AG04450 (cell line): Measurements from ENCODE around the gene IFIT3. TPM values are rescaled to one million over a fixed set of nuclear protein-coding genes. Genes with fewer than 3 reads are reported as not detected.

Source experiments
- CTCF ChIA-PET: fragments of 300-600, 350-600 bp; formaldehyde crosslinking; extraction: SDS; loops from one replicate; lab custom pipeline; 2022; ENCODE audit warnings: antibody characterized with exemption, inconsistent platforms; lab: Charles Lee
- POLR2A ChIA-PET: fragments of 350-600 bp; formaldehyde crosslinking; extraction: SDS; loops from one replicate; lab custom pipeline; 2021; ENCODE audit warnings: antibody characterized with exemption, inconsistent platforms; lab: Yijun Ruan, JAX
- DNase-seq: peaks from one replicate; pipeline ENCODE4 v3.0.0-alpha.2; 2011; ENCODE audit warnings: low read depth, low spot score
- H3K27ac ChIP-seq: one replicate; pipeline ENCODE4 v1.5.1; 2012; ENCODE audit warnings: low read depth, low read length, control low read depth
- H3K27me3 ChIP-seq: one replicate; pipeline ENCODE4 v1.6.0; 2012; ENCODE audit warnings: low read length; ENCODE audit not compliant: control insufficient read depth, insufficient read depth
- H3K4me3 ChIP-seq: 2 replicates; pipeline ENCODE4 v1.5.1; 2011; ENCODE audit warnings: mild to moderate bottlenecking, low read depth, low read length, control low read depth
- H3K9me3 ChIP-seq: 2 replicates; pipeline ENCODE4 v1.5.1; 2012; ENCODE audit warnings: low read length; ENCODE audit not compliant: control insufficient read depth, insufficient read depth
- polyA plus RNA-seq: library from polyadenylated mRNA; depleted of rRNA; stranded (reverse); fragments of >200 nt; gene quantifications from 2 replicates; pipeline ENCODE4 v1.2.3, GENCODE V29; 2011
- TF ChIP-seq, protein P1 (sequence below): IDR thresholded peaks from 2 replicates; pipeline ENCODE4 v1.5.1; 2011; ENCODE audit warnings: low read depth, low read length, control low read depth, inconsistent platforms

Gene IFIT3
- polyA plus RNA-seq, 1 experiment = 8.7 TPM

DNA sequence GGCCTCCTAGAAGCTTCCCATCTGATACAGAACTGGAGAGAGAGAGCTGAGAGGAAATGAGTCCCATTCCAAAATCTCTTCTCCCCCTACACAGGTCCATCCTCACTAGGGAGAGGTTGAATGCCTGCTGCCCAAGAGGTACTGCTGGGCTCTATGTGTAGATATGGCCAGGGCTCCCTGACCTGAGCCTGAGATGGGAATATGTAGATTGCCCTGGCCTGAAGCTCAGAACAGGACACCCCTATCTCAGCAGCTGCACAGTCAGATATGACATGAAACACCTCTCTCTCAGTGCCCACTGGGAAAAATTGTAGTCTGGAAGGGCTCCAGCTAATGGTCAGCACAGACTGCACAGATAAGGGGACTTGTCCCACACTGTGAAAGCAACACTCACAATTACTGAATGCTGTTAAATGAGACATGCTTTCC is 46.9 kb downstream of the IFIT3 start:
- no peaks in the 10 kb centered on the region for H3K27me3 ChIP-seq
- H3K4me3 ChIP-seq = no peak overlapping the region
- H3K27ac ChIP-seq = peak overlapping the region; percentile 77
- POLR2A ChIA-PET = interaction anchor here (1.1 to 1.3 kb wide), 3 partner anchors 18 to 92 kb away, joined by 3 to 9 read pairs (median 4); partner anchors contain the start of gene IFIT1
- TF ChIP-seq, protein P1, sequence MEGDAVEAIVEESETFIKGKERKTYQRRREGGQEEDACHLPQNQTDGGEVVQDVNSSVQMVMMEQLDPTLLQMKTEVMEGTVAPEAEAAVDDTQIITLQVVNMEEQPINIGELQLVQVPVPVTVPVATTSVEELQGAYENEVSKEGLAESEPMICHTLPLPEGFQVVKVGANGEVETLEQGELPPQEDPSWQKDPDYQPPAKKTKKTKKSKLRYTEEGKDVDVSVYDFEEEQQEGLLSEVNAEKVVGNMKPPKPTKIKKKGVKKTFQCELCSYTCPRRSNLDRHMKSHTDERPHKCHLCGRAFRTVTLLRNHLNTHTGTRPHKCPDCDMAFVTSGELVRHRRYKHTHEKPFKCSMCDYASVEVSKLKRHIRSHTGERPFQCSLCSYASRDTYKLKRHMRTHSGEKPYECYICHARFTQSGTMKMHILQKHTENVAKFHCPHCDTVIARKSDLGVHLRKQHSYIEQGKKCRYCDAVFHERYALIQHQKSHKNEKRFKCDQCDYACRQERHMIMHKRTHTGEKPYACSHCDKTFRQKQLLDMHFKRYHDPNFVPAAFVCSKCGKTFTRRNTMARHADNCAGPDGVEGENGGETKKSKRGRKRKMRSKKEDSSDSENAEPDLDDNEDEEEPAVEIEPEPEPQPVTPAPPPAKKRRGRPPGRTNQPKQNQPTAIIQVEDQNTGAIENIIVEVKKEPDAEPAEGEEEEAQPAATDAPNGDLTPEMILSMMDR = no peak
- H3K9me3 ChIP-seq = no peaks in the 10 kb centered on the region
- DNase-seq = no peak
- CTCF ChIA-PET = interaction anchor here (0.9 kb wide), 1 partner anchor 12 kb away, joined by 3 read pairs; no protein-coding TSS in a partner anchor

DNA sequence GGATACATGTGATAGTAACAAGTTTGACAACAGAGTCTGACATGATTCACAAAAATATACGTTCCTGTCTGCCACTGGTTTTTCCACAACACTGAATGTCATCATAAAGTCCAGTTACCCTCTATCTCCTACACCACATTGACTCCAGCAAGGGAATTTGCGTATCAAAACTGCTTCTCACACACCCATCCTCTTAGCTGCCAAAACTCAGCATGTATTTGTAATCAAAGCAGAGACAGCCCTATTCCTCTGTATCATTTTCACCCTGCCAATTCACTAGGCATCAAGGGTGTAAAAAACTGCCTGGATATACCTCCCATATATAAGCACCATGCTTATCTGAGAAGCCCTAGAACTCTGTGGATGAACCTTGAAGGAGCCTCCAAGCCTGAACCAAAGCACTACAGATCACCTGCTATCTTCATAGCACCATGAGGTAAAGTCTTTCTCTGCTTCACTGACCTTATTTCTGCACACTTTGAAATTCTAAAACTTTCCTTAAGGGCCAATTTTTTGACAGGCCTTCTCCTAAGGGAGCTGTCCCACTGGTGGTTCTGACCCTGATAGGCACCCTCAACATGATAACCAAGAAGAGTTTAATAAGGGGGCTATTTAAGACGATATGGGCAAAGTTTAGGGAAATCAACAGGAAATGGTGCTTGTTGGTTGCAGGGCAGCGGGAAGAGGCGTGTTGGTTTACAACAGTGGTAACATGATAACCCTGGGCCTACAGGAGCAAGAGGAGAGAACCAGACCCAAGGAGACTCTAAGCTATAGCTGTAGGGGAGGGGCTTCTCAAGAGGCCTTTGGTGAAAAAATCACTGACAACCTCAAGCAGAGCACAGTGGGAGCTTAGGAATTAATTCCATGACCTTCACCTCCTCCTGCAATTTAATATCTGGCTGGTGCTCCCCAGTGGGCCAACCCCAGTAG is 50.2 kb downstream of the IFIT3 start, which contains the start of gene IFIT1B:
IFIT1B (plus strand) TSS at position 352 of the 933 bp plus-strand sequence; CDS start at position 432, 80 bp downstream.
- Histone ChIP-seq H3K9me3 (no peaks in the 10 kb centered on the region), H3K27ac (no peak within 1 kb of the TSS), H3K27me3 (no peaks in the 10 kb centered on the region), H3K4me3 (no peak within 1 kb of the TSS)
- ChIA-PET POLR2A (no interaction called here), CTCF (interaction anchor here (1.6 kb wide), 1 partner anchor 9 kb away, joined by 10 read pairs; no protein-coding TSS in a partner anchor)
- TF ChIP-seq, protein P1 = no peak
- no peak for DNase-seq

GRCh38 chr10:89379103-89379502 is 51.3 kb downstream of the IFIT3 start:
- ChIA-PET CTCF (interaction anchor here (1.6 kb wide), 1 partner anchor 10 kb away, joined by 10 read pairs; no protein-coding TSS in a partner anchor), POLR2A (no interaction called here)
- no peak overlapping the region for H3K27ac ChIP-seq
- H3K27me3 ChIP-seq = no peaks in the 10 kb centered on the region
- no peaks in the 10 kb centered on the region for H3K9me3 ChIP-seq
- H3K4me3 ChIP-seq = no peak overlapping the region
- TF ChIP-seq, protein P1 = no peak
- no peak for DNase-seq

DNA sequence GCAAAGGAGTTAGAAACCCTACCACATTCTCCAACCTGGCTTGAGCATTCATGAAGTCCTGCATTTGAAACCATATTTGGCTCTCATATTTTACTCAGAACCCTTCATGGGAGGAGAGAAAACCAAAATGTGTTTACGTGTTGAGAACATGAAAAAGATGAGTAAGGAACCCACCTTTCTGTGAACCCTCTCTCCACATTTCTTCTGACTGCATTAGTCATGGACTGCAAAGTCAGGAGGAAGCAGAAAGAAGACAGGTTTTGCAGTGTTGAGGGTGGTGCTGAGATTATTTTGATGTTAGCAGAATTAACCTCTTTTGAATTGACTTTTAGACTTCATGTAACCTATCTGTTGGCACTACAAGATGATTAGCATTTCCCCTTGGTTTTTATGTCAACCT is 55.0 kb downstream of the IFIT3 start:
- H3K9me3 ChIP-seq = no peaks in the 10 kb centered on the region
- TF ChIP-seq, protein P1 = no peak
- no peaks in the 10 kb centered on the region for H3K27me3 ChIP-seq
- no peak overlapping the region for H3K27ac ChIP-seq
- no peak for DNase-seq
- no peak overlapping the region for H3K4me3 ChIP-seq
- ChIA-PET CTCF (no interaction called here), POLR2A (no interaction called here)
